Activated CD4-positive, alpha-beta T cell treated with anti-CD3 and anti-CD28 coated beads for 48 hours (primary cell): ENCODE results near the gene MAGEA8.
"Not testable (repeated sequence)": the region's sequence is repeated elsewhere in the genome, so short reads cannot be mapped to it uniquely, and the experiment has no call there.

ENCODE experiments used
- DNase-seq: peaks from one replicate; pipeline ENCODE4 v3.0.0-alpha.2; 2020

MAGEA8 gene, protein sequence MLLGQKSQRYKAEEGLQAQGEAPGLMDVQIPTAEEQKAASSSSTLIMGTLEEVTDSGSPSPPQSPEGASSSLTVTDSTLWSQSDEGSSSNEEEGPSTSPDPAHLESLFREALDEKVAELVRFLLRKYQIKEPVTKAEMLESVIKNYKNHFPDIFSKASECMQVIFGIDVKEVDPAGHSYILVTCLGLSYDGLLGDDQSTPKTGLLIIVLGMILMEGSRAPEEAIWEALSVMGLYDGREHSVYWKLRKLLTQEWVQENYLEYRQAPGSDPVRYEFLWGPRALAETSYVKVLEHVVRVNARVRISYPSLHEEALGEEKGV

DNA sequence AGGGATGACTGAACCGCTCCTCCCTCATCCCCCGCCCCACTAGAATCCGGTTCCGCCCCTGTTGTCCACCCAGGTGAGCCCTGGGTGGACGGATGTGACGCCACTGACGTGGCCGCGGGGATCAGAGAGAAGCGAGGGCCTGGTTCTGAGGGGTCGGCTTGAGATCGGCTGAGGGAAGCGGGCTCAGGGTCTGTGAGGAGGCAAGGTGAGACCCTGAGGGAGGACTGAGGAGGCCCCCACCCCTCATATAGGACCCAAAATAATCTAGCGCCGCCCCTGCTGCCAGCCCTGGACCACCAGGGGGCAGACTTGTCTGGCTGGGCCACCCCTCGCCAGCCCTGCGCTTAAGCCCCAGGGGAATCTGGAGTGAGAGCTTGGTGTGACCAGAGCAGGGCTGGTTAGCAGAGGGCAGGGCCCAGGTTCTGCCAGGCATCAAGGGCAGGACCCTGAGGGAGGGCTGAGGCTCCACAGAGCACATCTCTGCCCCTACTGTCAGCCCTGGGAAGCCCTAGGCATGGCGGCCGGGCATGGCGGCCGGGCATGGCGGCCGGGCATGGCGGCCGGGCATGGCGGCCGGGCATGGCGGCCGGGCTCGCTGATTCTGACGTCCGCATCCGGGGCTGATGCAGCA, at the start of gene MAGEA8:
MAGEA8 (plus strand) TSS at position 103 of the 631 bp plus-strand sequence. CDS start 3,090 bp downstream, outside the sequence.
- peak; percentile 22 for DNase-seq

DNA sequence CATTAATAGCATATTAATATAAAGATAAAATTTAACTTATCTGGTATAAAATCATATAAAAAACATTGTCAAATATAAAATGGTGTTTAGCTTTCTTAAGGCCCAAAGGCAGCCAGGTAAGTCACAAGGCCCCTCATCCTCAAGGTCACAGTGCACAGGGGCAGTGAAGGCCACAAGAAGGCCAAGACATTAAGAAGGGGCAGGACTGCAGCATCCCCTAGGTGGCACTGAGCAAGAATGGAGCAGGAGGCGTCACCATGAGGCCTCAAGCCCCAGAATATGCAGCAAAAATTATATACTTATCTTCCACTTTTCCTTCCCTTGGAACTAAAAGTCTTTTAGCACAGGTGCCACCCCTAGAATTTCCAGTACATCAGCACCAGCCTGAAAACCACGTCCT, 49.5 kb upstream of the MAGEA8 start:
- no peak for DNase-seq

DNA sequence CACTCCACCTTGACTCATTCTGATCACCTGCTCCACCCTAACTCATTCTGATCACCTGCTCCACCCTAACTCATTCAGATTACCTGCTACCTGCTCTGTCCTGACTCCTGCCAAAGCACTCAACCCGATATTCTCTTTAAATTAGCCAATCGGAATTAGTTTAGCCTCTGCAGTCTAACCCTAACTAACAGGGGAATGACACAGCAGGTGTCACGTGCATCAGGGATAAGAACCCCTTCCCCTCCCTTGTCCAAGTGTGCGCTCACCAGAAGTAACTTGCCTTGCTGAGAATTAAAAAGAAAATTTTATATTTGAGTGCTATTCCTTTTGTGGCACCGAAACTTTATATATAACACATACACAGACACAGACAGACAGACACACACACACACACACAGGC, 44.3 kb upstream of the MAGEA8 start:
- DNase-seq: not testable (repeated sequence)

DNA sequence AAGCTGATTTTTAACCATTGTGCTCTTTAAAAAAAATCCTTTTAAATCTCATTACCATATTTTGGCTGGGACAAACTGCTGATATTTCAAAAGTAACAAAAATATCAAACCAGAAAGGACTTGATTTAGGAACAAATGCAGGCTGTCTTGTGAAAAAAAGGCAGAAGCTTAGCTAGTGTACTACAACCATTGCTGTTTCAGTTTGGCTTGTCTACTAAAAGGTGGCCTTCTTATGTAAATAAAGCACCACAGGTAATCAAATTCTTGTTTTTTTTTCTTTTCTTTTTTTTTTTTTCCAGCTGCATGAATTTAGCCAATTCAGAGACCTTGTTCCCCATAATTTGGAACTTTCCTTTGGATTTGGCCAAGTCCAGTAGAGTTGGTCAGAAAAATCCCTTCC, 43.8 kb upstream of the MAGEA8 start:
- DNase-seq: no peak

DNA sequence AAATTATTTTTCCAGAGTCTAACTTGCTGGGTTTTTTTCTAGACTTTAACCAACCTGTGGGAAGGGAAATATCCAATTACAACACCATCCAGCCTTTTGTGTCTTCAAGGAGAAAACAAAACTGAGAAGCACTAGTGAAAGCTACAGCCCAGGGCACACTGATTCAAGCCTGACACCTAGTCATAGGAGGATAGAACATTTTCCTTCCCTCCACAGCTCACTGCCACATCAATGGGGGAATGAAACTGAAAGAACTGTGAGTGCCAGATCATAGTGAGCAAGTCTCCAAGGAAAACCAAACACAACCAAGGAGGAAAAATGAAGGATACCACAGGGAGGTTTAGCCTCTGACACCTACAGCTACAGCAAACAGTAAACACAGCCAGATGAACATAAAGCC, 43.3 kb upstream of the MAGEA8 start:
- peak; percentile 26 for DNase-seq

DNA sequence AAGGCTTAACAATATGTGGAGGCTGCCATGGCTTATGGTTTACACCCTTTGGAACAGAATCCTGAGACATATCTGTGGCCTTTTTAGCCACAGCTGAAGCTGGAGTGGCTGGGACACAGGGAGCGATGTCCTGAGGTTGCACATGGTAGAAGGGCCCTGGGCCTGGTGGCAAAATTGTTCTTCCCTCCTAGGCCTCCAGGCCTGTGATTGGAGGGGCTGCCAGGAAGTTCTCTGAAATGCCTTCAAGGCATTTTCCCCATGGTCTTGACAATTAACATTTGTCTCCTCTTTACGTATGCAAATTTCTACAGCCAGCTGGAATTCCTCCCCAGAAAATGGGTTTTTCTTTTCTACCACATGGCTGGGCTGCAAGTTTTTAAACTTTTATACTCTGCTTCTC, 39.1 kb upstream of the MAGEA8 start:
- DNase-seq: no peak

DNA sequence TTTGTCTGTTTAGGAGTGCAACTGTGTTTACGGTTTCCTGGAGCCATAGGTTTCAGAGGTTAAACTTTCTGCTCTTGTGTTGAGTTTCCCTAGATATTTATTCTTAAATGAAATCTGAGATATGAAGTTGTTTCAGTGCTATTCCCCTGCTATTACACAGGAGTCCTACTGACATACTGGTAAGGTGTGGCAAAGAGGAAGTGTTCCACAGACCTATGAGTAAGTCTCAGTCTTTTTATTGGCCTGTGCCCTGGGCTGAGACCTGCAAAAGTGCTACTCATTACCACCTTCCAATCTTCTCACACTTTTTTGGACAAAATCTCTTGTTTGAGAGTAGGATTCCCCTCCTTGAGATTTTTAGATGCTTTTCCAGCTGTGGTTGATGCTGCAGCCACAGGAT, 35.6 kb upstream of the MAGEA8 start:
- no peak for DNase-seq

DNA sequence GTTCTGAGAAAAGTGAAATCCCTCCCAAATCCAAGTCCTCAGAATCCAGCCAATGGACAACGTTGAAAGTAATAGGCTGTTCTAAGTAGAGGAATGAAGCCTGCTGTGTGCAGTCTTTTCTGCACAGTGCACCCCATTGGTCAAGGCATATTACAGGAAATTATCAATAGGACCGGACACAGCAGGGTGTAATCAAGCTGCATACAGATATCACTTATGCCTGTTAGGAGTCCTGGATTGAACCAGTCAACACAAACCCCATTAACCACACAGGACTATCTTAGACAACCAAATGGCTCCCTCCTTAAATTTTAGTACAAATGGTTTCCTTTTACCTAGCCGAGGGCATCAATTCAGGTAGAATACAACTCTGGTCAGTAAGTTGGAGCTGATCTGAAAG, 34.2 kb upstream of the MAGEA8 start:
- no peak for DNase-seq

DNA sequence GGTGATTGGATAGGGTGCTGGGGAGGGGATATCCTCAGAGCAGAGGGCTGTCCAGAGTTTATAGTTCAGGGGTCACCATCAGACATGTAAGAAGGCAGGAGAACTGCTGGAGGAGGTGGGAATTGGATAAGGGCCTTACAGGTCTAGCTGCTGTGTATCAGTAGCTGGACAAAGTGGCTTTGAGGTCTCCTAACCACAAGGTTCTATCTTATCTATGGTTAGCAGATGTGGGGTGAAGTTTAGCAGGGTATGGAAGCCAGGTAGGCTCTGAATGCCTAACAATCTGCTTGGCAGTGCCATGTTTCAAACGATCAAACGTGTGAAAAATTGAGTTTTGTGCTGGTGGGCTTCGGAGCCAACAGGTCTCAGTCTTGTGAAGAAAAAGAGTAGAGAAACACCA, 32.1 kb upstream of the MAGEA8 start:
- DNase-seq: no peak

DNA sequence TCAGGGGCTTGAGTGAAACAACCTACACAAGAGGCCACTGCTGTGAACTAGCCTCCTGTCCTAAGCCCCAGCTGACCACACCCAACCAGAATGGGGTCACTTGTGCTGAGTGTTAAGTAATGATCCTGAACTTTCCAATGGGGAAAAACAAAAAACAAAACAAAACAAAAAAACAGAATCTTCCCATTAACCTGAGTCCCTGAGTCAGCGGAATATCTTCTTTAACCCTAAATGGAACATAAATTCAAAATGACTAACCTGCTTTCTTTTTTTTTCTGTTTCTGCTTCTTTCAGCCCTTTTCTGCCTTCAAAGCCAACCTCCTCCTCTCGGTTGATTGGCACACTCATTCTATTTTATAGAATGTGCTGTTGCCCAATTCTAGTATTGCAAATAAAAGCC, 31.2 kb upstream of the MAGEA8 start:
- DNase-seq: no peak

DNA sequence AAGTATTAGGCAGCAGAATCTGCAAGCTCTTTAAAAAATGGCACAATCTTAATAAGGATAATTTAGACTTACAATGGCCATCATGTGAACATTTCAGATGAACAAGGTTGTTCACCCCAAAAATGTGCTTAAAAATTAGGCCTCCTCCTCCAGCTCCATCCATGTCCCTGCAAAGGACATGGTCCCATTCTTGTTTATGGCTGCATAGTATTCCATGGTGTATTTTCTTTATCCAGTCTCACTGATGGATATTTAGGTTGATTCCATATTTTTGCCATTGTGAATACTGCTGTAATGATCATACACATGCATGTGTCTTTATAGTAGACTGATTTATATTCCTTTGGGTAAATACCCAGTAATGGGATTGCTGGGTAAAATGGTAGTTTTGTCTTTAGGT, 29.1 kb upstream of the MAGEA8 start:
- no peak for DNase-seq

DNA sequence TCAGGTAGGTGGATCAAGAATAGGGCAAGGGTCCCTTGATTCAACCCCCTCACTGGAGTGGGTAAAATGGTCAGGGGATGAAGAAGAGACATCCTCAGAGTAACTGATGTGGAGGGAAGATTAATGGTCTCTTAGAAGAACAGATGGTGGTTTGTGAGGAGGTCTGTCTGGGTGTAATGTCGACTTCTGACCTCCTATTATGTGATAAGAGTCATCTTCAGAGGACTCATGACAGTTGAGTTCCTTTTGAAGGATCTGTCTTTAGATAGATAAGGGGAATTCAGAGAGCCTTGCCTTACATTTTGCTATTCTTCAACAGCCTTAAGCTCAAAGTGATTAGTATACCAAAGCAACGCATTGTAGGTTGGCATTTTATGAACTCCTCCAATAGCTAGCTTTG, 27.1 kb upstream of the MAGEA8 start:
- DNase-seq: no peak

DNA sequence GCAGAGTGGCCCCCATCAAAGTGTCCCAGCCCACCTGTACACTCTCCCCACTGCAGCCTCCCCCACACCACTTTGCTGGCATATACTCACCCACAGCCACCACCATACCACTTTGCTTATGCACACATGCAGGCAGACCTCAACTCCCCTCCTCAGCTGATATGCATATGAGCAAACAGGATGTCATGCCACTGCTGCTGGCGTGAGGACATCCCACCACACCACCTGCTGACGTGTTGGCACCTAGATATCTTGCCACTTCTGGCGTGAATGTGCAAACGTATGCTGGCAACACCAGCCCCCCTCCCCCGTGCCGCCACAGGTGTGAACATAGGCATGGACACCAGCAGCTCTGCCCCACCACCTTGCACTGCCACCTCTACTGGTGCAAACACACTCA, 22.4 kb upstream of the MAGEA8 start:
- no peak for DNase-seq

DNA sequence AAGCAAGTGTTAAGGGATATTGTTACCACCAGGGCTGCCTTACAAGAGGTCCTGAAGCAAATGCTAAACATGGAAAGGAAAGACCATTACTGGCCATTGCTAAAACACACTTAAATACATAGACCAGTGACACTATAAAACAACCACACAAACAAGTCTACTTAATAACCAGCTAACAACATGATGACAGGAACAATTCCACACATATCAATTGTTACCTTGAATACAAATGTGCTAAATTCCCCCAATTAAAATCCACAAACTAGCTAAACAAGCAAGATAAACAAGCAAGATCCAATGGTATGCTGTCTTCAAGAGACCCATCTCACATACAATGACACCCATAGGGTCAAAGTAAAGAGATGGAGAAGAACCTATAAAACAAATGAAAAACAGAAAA, 20.5 kb upstream of the MAGEA8 start:
- no peak for DNase-seq

DNA sequence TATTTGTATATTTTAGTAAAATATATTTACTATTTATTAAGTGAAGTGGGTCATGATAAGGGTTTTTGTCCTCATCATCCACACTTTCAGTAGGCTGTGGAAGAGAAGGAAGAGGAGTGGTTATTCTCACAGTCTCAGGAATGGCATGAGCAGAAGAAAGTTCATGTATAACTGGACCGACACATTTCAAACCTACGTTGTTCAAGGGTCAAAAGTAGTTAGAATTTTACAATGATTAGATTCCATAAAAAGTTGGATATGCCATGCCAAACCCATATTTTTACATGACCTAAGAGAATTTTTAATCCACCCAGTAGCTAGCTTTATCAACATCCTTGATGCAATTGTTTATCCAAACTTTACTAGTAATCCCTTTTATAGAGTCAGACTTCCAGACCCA, 15.6 kb upstream of the MAGEA8 start:
- DNase-seq: no peak

DNA sequence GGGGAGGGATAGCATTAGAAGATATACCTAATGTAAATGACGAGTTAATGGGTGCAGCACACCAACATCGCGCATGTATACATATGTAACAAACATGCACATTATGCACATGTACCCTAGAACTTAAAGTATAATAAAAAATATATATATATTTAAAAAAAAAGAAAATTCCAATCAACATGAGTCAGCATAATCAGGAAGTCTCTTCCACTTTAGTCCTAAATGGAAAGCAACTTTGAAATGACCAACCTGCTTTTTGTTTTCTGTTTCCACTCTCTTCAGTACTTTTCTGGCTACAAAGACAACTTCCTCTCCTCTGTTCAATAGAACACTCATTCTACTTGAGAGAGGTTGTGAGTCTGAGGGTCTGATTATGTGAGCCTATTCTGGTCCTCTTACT, 13.5 kb upstream of the MAGEA8 start:
- no peak for DNase-seq

DNA sequence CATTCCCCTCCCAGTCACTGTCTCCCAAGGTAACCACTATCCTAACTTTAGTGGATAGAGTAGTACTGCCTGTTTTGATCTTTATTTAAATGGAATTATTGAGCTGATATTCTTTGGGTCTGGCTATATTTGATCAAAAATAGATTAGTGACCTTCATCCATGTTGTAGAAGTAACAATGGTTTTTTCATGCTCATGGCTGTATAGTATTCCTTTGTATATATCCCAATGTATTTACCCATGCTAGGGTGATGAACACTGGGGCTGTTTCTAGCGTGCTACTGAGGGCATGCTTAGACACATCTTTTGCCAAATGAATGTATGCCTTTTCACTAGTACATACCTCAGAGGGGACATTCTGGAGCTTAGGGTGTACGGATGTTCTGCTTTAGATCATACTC, 10.1 kb upstream of the MAGEA8 start:
- DNase-seq: no peak

DNA sequence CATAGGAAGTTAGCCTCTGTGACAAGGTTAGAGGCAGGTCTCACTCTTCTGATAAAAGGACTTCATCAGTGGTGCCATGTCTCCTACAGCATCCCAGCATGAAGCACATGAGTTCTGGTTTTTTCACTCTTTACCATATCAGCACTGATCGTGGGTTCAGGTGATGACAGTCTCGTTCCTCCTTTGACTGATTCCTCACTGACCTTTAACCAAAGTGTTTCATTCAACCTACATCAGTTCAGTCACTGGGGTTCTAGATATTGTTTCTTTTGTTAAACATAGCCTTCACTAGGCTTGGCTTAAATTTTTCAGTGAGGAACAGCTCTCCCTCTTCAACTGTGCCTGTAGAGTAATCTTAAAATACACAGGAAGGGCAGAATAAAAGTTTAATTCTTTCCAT, 9.6 kb upstream of the MAGEA8 start:
- DNase-seq: no peak

DNA sequence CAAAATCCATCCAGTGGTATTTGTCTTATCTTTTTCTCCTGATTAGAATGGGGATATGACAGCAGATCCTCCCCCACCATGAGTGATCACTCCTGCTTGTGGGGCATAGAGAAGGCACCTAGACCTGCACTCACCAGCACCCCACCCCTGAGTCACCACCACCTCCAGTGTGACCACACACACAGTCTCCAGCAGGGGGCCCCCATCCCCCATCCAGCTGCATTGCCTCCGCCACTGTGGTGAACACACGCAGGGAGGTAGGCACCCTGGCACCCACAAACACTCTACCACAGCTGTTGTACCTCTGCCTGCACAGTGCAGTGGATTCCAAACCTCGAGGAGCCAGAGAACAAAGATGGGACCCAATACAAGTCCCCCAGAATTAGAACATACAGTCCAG, 9.0 kb upstream of the MAGEA8 start:
- peak; percentile 76 for DNase-seq

DNA sequence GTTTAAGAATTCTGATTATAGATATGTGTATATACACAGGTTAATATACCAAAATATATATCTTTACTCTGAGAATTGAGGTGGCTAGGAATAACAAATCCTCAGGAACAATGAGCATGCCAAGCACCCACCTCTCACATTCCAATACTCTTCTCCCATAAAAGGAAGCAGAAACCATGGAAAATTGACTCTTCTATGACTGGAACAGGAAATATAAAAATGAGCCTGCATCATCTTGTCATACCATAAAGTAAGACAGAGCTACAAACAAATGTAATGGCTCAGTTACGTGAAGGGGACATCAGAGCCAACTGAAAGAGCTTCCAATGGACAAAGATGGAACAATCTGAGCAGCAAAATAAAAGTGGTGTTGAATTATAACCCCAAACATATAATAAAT, 3.8 kb upstream of the MAGEA8 start:
- no peak for DNase-seq

DNA sequence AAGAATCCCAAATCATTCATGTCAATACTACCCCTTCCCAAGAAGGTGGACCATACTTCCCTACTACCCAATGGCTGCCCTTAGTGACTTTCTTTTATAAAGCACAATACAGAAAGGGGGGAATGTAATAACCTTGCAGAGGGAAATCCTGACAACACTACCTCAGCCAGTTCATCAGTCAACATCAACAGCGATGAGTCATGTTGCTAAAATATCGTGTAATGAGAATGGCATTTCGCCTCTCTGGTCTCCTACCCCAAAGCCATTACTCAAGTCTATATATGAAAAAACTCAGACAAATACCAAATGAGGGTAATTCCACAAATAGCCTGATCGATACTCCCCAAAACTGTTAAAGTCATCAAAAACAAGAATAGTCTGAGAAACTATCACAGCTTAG, 3.3 kb upstream of the MAGEA8 start:
- DNase-seq: no peak

DNA sequence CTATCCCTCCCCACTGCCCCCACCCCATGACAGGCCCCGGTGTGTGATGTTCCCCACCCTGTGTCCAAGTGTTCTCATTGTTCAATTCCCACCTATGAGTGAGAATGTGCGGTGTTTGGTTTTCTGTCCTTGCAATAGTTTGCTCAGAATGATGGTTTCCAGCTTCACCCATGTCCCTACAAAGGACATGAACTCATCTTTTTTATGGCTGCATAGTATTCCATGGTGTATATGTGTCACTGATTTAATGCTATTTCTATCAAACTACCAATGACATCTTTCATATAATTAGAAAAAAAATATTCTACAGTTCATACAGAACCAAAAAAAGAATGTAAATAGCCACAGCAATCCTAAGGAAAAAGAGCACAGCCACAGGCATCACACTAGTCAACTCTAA, 9.8 kb downstream of the MAGEA8 start:
- not testable (repeated sequence) for DNase-seq

DNA sequence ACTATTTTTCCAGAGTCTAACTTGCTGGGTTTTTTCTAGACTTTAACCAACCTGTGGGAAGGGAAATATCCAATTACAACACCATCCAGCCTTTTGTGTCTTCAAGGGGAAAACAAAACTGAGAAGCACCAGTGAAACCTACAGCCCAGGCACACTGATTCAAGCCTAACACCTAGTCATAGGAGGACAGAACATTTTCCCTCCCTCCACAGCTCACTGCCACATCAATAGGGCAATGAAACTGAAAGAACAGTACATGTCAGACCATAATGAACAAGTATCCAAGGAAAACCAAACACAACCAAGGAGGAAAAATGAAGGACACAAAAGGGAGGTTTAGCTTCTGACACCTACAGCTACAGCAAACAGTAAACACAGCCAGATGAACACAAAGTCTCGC, 17.6 kb downstream of the MAGEA8 start:
- peak; percentile 18 for DNase-seq

DNA sequence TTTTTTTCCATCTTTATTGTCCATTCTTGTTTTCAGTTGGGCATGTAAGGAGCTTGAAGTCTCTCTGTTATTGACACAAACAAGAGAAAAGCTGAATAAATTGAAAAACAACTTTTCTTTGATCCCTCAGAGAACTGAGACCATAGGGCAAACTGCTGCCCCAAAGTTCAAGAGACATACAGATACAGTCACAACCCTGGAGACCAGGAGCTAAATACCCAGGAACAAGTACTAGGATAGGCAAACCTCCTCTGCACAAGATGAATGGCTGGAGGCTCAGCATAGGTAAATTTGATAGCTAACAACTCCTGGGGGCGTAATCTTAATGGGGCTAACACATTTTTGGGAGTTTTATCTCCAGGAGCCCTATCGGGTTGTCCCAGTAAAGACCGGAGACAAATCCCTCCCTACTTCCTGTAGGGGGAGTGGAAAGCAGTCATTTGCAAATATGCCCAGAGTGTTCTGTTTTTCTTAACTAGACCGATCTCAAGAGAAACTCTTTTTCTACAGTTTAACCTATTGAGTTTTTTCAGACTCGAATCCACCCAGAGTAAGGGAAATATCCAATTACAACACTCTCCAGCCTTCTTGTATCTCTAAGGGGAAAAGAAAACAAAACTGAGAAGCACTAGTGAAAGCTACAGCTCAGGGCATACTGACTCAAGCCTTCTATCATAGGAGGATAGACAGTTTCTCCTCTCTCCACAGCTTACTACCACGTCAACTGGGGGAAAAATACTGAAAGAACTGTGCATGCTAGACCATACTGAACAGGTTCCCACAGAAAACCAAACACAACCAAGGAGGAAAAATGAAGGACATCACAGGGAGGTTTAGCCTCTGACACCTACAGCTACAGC, 23.1 kb downstream of the MAGEA8 start:
- DNase-seq: no peak
